Measurements from ENCODE around the gene EEFSEC. TPM values are rescaled to one million over a fixed set of nuclear protein-coding genes. Genes with fewer than 3 reads are reported as not detected.

EEFSEC gene
- total RNA-seq, 1 donor from 2014 or later: 12.2 TPM

DNA sequence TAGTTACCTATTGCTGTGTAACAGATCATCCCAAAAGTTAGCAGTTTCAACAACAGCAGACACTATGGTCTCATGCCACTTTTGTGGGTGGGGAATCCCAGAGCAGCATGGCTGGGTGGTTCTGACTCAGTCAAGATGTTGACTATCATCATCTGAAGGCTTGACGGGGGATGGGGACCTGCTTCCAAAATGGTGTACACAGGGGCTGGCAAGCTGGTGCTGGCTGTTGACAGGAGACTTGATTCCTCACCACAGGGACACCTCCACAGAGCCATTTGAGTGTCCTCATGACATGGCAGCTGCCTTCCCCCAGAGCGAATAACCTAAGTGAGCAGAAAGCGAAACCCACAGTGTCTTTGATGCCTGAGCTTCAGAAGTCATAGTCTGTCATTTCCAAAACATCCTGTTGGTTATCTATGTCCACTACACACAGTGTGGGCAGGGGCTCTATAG, 294.3 kb downstream of the EEFSEC start:
- H3K36me3 Mint-ChIP-seq (ENCODE audit: low read depth): peaks cover 4% of the 10 kb centered on the region
- H3K27ac Mint-ChIP-seq (ENCODE audit: unreplicated experiment): no peak overlapping the region
- no peak for DNase-seq (ENCODE audit: low spot score)
- peaks cover 57% of the 10 kb centered on the region for H3K27me3 Mint-ChIP-seq (ENCODE audit: low read depth)
- no peaks in the 10 kb centered on the region for H3K9me3 Mint-ChIP-seq (ENCODE audit: low read depth)
- H3K4me3 Mint-ChIP-seq (ENCODE audit: unreplicated experiment): no peak overlapping the region
- H3K4me1 Mint-ChIP-seq (ENCODE audit: low read depth): no peaks in the 10 kb centered on the region
- TF ChIP-seq CTCF (IDR thresholded peaks at IDR 0.05): no peak

DNA sequence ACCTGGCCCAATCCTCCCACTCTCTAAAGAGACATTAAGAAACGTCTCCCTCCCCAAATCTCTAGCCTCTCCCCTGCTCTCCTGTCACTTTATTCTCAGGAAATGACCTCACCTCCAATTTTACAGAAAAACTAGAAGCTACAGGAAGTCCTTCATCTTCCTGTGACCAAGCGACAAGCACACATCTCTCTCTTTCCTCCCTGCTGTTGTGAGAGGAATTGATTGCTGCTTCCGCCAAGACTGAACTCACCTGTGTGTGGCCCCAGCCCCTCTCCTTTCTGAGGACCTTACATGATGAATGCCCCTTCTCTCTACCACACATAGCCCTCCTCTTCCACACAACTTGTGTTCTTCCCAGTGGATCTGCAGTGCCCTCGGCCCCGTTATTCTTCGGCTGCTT, 295.2 kb downstream of the EEFSEC start:
- DNase-seq (ENCODE audit: low spot score): no peak
- H3K27me3 Mint-ChIP-seq (ENCODE audit: low read depth): peaks cover 55% of the 10 kb centered on the region
- no peaks in the 10 kb centered on the region for H3K4me1 Mint-ChIP-seq (ENCODE audit: low read depth)
- H3K4me3 Mint-ChIP-seq (ENCODE audit: unreplicated experiment): no peak overlapping the region
- peaks cover 4% of the 10 kb centered on the region for H3K36me3 Mint-ChIP-seq (ENCODE audit: low read depth)
- no peak for TF ChIP-seq CTCF (IDR thresholded peaks at IDR 0.05)
- no peaks in the 10 kb centered on the region for H3K9me3 Mint-ChIP-seq (ENCODE audit: low read depth)
- H3K27ac Mint-ChIP-seq (ENCODE audit: unreplicated experiment): no peak overlapping the region

DNA sequence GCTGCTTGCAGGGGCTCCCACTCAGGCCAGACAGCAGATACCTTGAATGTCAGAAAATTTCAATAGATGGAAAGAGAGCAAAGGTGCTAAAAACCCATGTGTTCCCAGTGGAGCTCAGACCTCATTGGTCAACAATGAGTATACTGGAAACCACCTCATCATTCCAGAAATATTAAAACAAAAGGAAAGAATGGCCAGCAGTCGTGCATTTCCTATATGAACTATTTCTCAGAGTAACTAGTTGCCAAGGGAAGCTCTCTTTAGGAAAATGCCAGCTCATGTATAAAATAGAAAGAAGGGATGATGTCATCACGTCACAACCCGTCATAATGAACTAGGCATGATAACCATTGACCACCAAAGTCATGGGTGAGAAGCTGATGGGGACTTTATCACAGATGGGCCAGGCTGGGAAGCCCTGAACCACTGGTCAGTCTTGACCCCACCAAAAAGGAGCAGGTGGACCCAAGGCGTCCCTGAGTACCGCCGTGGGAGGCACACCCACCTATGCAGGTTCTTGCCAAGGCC, 295.9 kb downstream of the EEFSEC start:
- no peak for TF ChIP-seq CTCF (IDR thresholded peaks at IDR 0.05)
- H3K27me3 Mint-ChIP-seq (ENCODE audit: low read depth): peaks cover 52% of the 10 kb centered on the region
- H3K4me3 Mint-ChIP-seq (ENCODE audit: unreplicated experiment): no peak overlapping the region
- DNase-seq (ENCODE audit: low spot score): no peak
- H3K4me1 Mint-ChIP-seq (ENCODE audit: low read depth): no peaks in the 10 kb centered on the region
- peaks cover 4% of the 10 kb centered on the region for H3K36me3 Mint-ChIP-seq (ENCODE audit: low read depth)
- H3K9me3 Mint-ChIP-seq (ENCODE audit: low read depth): no peaks in the 10 kb centered on the region
- no peak overlapping the region for H3K27ac Mint-ChIP-seq (ENCODE audit: unreplicated experiment)

DNA sequence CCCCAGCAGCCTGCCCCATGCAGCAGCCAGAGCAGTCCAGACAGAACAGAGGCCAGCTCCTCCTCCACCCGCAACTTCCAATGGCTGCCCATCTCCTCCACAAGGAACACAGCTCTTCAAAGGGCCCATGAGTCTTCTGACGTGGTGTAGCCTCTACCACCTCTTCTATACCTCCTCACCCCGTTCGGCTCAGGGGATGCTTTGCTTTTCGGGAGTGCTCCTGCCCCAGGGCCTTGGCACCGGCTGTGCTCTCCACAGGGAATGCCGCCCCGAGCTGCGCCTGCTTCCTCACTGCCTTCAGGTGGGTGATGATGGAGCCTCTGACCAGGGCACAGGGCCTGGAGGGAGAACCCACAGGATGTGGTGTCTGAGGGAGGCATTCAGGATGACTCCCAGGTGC, 298.8 kb downstream of the EEFSEC start:
- Mint-ChIP-seq H3K36me3 (ENCODE audit: low read depth) (peaks cover 4% of the 10 kb centered on the region), H3K27me3 (ENCODE audit: low read depth) (peaks cover 65% of the 10 kb centered on the region), H3K4me1 (ENCODE audit: low read depth) (no peaks in the 10 kb centered on the region), H3K4me3 (ENCODE audit: unreplicated experiment) (no peak overlapping the region), H3K9me3 (ENCODE audit: low read depth) (no peaks in the 10 kb centered on the region), H3K27ac (ENCODE audit: unreplicated experiment) (no peak overlapping the region)
- DNase-seq (ENCODE audit: low spot score): no peak
- no peak for TF ChIP-seq CTCF (IDR thresholded peaks at IDR 0.05)

GRCh38 chr3:128452678-128453275, 299.5 kb downstream of the EEFSEC start:
- Mint-ChIP-seq H3K27ac (ENCODE audit: unreplicated experiment) (no peak overlapping the region), H3K36me3 (ENCODE audit: low read depth) (peaks cover 2% of the 10 kb centered on the region), H3K27me3 (ENCODE audit: low read depth) (peaks cover 66% of the 10 kb centered on the region), H3K4me3 (ENCODE audit: unreplicated experiment) (no peak overlapping the region), H3K4me1 (ENCODE audit: low read depth) (no peaks in the 10 kb centered on the region), H3K9me3 (ENCODE audit: low read depth) (no peaks in the 10 kb centered on the region)
- DNase-seq (ENCODE audit: low spot score): no peak
- TF ChIP-seq CTCF (IDR thresholded peaks at IDR 0.05): no peak

Data from chondrocyte (in vitro differentiated cells).